GM19025 (cell line): ENCODE results near the gene STARD3.

Source experiments
- ATAC-seq: cut with Tn5 transposase; IDR thresholded peaks from one replicate; pipeline ENCODE4 v1.9.1; 2021; ENCODE audit warnings: mild to moderate bottlenecking, low read depth, moderate library complexity; ENCODE audit not compliant: unreplicated experiment

Gene STARD3

GRCh38 chr17:39669897-39670735 is 33.2 kb downstream of the STARD3 start:
- ATAC-seq, result no peak

DNA sequence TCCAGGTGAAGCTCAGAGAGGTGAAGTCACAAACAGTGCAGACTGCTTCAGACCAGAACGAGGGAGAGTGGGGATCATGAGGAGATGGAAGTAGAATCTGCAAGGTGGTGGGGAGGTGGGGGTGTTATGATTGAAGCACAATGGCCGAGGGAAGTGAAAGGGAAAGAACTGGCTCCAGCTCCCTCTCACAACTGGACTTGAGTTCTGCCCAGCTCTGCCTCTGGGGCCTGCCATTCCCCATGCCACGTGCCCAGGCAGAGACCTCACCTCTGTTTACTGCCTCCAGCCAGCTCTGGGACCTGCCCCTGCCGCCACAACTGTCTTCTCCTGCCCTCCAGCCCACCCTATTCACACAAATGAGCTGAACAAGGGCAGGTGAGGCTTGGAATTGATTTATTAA is 33.8 kb downstream of the STARD3 start:
- ATAC-seq, result no peak

DNA sequence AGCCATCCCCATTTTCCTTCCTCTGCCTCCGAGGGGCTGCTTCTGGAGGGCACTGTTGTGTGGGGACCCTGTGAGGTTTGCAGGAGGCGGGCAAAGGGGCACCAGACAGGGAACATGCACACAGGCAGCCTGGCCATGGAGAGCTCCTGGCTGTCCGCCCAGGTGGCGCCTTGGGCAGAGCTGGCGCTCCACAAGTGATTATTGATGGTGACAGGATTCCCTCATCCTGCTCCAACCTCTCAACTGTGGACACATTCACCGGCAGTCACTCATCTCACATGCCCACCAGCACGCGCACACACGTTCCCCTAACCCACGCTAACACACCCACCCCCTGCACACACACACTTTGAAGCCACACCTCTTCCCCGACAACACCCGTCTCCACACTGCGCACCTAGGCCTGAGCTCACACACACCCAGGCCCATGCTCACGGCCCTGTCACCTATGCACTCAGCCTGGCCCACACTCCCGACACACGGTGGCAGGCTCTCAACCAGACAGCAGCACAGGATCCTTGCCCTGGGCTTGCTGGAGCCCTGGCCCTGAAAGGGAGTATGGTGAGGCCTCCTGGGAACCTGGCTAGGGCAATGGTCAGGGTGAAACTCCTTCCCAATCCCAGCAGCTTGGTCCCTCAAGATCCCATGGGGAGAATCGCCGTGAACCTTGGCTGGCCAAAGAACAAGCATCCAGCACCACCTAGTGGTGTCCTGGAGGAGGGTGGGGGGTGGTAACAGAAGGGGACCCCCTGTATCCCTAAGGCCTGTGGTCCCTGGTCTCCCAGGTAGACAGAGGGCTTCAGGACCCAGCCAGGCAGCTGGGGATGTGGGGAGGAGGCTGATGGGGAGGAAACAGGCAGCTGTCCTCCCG is 34.9 kb downstream of the STARD3 start:
- ATAC-seq, result no peak

- no peak for ATAC-seq
Observed at GRCh38 chr17:39672522-39673334, 35.8 kb downstream of the STARD3 start.

- no peak for ATAC-seq
Observed at GRCh38 chr17:39673335-39674081, 36.6 kb downstream of the STARD3 start.

DNA sequence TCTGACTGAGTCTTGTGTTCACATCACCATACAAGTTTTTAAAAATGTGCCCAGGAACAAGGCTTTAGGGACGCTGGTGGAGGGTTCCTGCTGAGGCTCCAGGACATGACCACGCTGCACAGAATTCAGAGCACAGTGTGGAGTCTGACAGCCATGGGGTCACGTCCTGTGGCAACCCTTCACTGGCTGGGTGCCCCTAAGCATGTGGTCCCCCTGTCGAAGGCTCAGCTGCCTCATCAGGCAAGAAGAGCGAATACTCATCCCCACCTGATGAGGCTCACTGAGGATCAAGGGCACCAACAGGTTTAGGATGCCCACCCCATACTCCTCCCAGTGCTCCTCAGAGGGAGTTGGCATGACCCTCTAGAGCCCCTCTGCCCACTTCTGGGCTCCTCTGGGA is 37.2 kb downstream of the STARD3 start:
- no peak for ATAC-seq

- no peak for ATAC-seq
Observed at GRCh38 chr17:39674702-39675389, 37.9 kb downstream of the STARD3 start.

GRCh38 chr17:39675390-39676082 is 38.6 kb downstream of the STARD3 start:
- no peak for ATAC-seq

GRCh38 chr17:39676198-39676819 is 39.4 kb downstream of the STARD3 start:
- no peak for ATAC-seq

DNA sequence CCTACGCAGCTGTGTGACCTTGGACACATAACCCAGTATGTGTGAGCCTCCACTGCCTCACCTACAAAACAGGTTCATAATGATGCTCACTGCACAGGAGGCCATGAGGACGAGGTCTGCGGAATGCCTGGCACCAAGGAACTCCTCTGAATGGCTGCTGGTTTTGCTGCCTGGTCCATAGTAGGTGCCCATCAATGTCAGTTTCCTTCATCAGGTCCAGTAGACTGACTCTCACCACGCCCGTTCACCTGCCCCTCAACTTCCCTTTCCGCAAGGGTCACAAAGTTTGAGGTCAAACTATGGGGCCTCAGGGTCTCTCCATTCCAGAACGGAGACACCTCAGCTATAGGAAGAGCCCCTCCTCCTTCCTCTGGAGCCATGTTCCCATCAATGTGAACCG is 40.1 kb downstream of the STARD3 start:
- ATAC-seq, result no peak

GRCh38 chr17:39677542-39678339 is 40.8 kb downstream of the STARD3 start:
- no peak for ATAC-seq

DNA sequence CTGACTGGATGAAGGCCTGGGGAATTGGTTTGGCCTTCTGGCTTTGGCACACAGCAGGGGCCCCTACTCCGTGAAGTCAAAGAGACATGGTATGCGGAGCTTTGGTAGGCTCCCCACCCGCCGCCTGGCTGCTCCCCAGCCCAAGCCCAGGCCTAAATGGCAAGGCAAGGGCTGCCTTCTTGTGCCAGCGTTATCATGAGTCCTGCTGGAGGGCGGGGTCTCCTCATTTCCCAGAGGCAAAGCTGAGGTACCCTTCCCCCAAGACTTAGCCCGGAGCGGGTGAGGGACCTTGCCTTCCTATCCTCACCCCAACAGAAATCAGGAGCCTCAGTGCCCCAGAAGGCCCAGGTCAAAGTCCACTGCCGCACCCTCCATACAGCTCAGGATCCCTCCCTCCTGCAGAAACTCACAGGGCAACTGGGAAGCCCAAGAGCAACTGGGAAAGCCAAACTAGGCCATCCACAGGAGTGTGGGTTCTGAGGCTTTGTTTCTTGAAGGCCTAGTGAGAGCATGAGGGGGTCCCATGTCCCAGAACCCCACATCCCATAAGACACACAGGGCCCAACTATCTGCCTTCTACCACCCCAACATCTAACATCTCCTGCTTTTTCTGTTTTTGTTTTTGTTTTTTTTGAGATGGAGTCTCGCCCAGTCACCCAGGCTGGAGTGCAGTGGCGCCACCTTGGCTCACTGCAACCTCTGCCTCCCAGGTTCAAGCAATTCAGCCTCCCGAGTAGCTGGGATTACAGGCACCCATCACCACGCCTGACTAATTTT is 41.6 kb downstream of the STARD3 start:
- no peak for ATAC-seq

- ATAC-seq, result no peak
Observed at GRCh38 chr17:39679521-39680192, 42.7 kb downstream of the STARD3 start.

DNA sequence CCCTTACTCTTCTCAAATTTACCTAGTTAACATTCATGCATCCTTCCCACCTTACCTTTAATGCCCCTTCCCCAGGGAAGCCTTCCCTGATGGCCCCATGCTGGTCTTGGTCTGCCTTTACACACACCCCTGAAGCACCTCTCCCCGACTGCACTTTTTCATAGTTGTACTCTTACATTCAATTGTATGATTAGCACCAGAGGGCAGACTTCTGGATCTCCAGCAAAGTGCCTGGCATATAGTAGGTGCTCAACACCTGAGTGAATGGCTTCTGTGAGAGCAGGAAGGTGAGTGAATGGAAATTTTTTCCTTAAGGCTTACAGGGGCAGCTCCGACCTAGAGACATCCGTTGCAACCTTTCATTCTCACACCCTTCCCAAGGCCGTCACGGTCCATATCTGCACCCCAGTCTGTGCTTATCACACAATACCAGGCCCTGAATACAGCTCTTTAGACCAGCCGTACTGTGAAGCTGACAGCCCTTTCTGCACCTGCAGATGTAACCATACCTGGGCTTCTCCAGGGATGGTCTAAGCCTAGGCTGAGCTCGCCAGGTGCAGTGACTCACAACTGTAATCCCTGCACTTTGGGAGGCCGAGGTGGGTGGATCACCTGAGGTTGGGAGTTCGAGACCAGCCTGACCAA is 46.5 kb downstream of the STARD3 start:
- ATAC-seq, result no peak

DNA sequence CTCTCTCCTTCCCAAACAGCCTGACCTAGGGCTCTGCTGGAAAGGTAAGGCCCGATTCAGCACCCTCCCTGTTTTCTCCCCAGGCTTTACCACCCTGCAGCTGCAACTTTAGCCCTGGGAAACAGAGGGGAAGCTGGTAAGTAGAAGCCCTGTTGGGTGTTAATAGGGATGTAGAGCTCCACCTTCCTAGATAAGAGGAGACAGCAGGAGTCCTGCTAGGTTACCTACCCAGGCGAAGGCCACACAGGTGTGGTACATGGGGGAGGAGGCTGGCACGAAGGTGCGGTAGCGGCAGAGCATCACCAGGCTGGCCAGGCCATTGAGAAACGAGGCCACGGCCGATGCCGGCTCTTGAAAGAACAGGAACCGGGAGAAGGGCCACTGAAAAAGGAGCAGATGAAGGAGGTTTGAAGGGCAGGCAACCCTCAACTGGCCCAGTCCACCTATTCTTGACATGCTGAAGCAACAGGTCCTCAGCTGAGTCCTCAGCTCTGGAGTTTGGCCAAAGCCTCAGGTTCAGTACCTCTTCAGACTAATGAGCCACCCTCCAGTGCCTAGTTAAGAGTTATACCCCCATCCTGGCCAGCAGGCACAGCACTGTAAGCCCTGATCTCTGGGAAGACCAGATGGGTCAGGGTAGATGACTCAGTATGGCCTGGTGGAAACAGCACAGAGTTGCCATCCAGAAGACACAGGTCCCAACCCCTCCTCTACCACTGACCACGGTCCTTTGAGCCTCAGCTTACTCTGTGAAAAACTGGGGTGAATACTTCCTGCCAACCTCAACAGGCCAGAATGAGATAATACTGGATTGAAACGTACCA is 47.6 kb downstream of the STARD3 start:
- no peak for ATAC-seq
